Karpas-422 (cell line): Measurements from ENCODE around the gene STXBP2. TPM values are rescaled to one million over a fixed set of nuclear protein-coding genes. Genes with fewer than 3 reads are reported as not detected.

ENCODE experiments used
- DNase-seq: peaks from one replicate; pipeline ENCODE4 v3.0.0-alpha.2; 2015
- H2AFZ ChIP-seq: fragments of 200-600 bp; sonication (generic); 2 replicates; pipeline ENCODE4 v1.6.1; 2014; ENCODE audit warnings: antibody characterized with exemption, low read length, mixed read lengths
- H3K27ac ChIP-seq: fragments of 200-600 bp; sonication (generic); 2 replicates; pipeline ENCODE4 v1.5.1; 2014; ENCODE audit warnings: mild to moderate bottlenecking, low read length, moderate library complexity
- H3K27me3 ChIP-seq: fragments of 200-600 bp; sonication (generic); 2 replicates; pipeline ENCODE4 v1.6.1; 2014; ENCODE audit warnings: low read length, mixed read lengths
- H3K36me3 ChIP-seq: fragments of 200-600 bp; sonication (generic); 2 replicates; pipeline ENCODE4 v1.6.1; 2014; ENCODE audit warnings: low read length, mixed read lengths; ENCODE audit not compliant: insufficient read depth
- H3K4me1 ChIP-seq: fragments of 200-600 bp; sonication (generic); 2 replicates; pipeline ENCODE4 v1.6.1; 2014; ENCODE audit warnings: mild to moderate bottlenecking, low read length, mixed read lengths
- H3K4me2 ChIP-seq: fragments of 200-600 bp; sonication (generic); 2 replicates; pipeline ENCODE4 v1.6.1; 2014; ENCODE audit warnings: low read length, low read depth, mild to moderate bottlenecking; ENCODE audit not compliant: poor library complexity, severe bottlenecking
- H3K4me3 ChIP-seq: fragments of 200-600 bp; sonication (generic); 2 replicates; pipeline ENCODE4 v1.5.1; 2014; ENCODE audit warnings: mild to moderate bottlenecking, antibody characterized with exemption, low read length, mixed read lengths
- H3K79me2 ChIP-seq: fragments of 200-600 bp; sonication (generic); 2 replicates; pipeline ENCODE4 v1.6.1; 2014; ENCODE audit warnings: mild to moderate bottlenecking, low read length, mixed read lengths
- H3K9ac ChIP-seq: fragments of 200-600 bp; sonication (generic); 2 replicates; pipeline ENCODE4 v1.6.0; 2014; ENCODE audit warnings: low read length
- H3K9me2 ChIP-seq: fragments of 200-600 bp; sonication (generic), shearing (Covaris generic); replicated peaks from 2 replicates; pipeline ENCODE4 v1.6.0; 2014; ENCODE audit warnings: mild to moderate bottlenecking, low read length, moderate library complexity; ENCODE audit not compliant: insufficient read depth
- H3K9me3 ChIP-seq: fragments of 300-700, 200-600 bp; sonication (generic); 2 replicates; pipeline ENCODE4 v1.6.1; 2014; ENCODE audit warnings: low read length, mixed read lengths
- H4K20me1 ChIP-seq: fragments of 200-600 bp; sonication (generic); 2 replicates; pipeline ENCODE4 v1.6.1; 2014; ENCODE audit warnings: mild to moderate bottlenecking, antibody characterized with exemption, low read length, low read depth; ENCODE audit not compliant: insufficient read depth
- total RNA-seq: library from RNA; depleted of rRNA; stranded (reverse); fragments of >200 nt; shearing (Covaris generic); gene quantifications from 2 replicates; pipeline ENCODE4 v1.2.3, GENCODE V29; 2014; ENCODE audit warnings: low replicate concordance

Gene STXBP2
- total RNA-seq, 1 experiment from 2014 or later: 36.5 TPM

- Histone ChIP-seq H3K4me3 (no peak overlapping the region), H3K27me3 (no peaks in the 10 kb centered on the region), H3K27ac (no peak overlapping the region), H3K9ac (no peak overlapping the region), H2AFZ (no peak overlapping the region), H3K9me3 (no peaks in the 10 kb centered on the region), H4K20me1 (no peaks in the 10 kb centered on the region), H3K36me3 (no peaks in the 10 kb centered on the region), H3K4me2 (no peak overlapping the region), H3K9me2 (no peaks in the 10 kb centered on the region), H3K79me2 (peaks cover 27% of the 10 kb centered on the region), H3K4me1 (peaks cover 17% of the 10 kb centered on the region)
- DNase-seq: no peak
Measured at GRCh38 chr19:7635670-7636069, 1.2 kb upstream of the STXBP2 start.

GRCh38 chr19:7636317-7636690 is 606 bp upstream of the STXBP2 start:
- no peaks in the 10 kb centered on the region for H3K9me3 ChIP-seq
- no peak overlapping the region; the same call in 1 of the 2 replicates for H3K4me3 ChIP-seq
- no peak for DNase-seq
- H3K4me2 ChIP-seq: peak overlapping the region; percentile 36
- H3K27ac ChIP-seq: no peak overlapping the region
- H3K27me3 ChIP-seq: no peaks in the 10 kb centered on the region
- H3K79me2 ChIP-seq: peaks cover 21% of the 10 kb centered on the region
- no peaks in the 10 kb centered on the region for H4K20me1 ChIP-seq
- no peaks in the 10 kb centered on the region for H3K9me2 ChIP-seq
- H3K36me3 ChIP-seq: no peaks in the 10 kb centered on the region
- no peak overlapping the region for H3K9ac ChIP-seq
- H3K4me1 ChIP-seq: peaks cover 11% of the 10 kb centered on the region
- peak overlapping the region; percentile 54; the same call in 1 of the 2 replicates for H2AFZ ChIP-seq

GRCh38 chr19:7637374-7638256 is 705 bp downstream of the STXBP2 start:
- Histone ChIP-seq H3K9me3 (no peaks in the 10 kb centered on the region), H4K20me1 (no peaks in the 10 kb centered on the region), H3K9ac (peak overlapping the region; percentile 92), H3K4me1 (peaks cover 11% of the 10 kb centered on the region), H3K27me3 (no peaks in the 10 kb centered on the region), H3K4me2 (peak overlapping the region; percentile 67), H3K79me2 (peaks cover 20% of the 10 kb centered on the region), H3K27ac (peak overlapping the region; percentile 5; the same call in 1 of the 2 replicates), H3K36me3 (no peaks in the 10 kb centered on the region; the same call in 1 of the 2 replicates), H3K4me3 (peak overlapping the region; percentile 92), H3K9me2 (no peaks in the 10 kb centered on the region), H2AFZ (peak overlapping the region; percentile 42; the same call in 1 of the 2 replicates)
- DNase-seq: peak; percentile 60

DNA sequence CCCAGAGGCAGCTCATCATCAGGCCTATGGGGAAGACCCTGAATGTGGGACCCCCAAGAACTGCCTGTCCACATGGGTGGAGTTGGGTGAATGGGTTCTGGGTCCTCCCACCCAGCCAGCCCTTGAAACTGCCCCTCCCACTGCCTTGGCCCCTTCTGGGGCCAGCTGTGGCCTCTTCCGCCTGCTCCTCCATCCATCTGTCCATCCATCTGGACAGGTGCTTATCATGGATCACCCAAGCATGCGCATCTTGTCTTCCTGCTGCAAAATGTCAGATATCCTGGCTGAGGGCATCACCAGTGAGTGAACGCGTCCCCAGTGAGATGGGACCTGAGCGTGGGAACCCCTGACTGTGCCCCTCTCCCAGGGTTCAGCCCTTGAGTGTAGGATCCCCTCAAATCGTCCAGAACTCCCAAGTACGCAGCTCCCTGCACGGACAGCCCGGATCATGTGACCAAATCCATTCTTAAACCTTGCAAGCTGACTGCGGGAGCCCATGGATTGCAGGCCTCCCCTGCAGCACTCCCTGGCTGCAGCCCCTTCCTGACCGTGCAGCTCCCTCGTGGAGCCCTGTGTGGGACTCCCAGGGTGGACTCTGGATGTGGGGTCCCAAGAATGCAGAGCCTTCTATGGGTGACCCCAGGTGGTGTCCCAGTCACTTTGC is 2.0 kb downstream of the STXBP2 start:
- H3K4me2 ChIP-seq: no peak overlapping the region

DNA sequence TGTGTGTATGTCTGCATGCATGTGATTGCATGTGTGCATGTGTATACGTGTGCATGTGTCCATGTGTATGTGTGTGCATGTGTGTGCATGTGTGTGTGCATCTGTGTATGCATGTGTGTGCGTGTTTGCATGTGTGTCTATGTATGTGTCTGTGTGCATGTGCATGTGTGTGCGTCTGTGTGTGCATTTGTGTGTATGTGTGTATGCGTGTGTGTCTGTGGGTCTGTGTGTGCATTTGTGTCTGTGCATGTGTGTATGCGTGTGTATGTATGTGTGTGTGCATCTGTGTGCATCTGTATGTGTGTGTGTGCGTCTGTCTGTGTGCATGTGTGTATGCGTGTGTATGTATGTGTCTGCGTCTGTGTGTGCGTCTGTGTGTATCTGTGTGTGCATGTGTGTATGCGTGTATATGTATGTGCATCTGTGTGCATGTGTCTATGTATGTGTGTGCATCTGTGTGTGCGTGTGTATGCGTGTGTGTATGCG is 3.0 kb downstream of the STXBP2 start:
- no peak overlapping the region for H3K4me3 ChIP-seq
- H3K4me2 ChIP-seq: no peak overlapping the region
- H3K27me3 ChIP-seq: no peaks in the 10 kb centered on the region
- no peak overlapping the region for H2AFZ ChIP-seq
- H3K79me2 ChIP-seq: peaks cover 20% of the 10 kb centered on the region
- no peak overlapping the region for H3K27ac ChIP-seq
- no peaks in the 10 kb centered on the region; the same call in 1 of the 2 replicates for H3K36me3 ChIP-seq
- no peak for DNase-seq
- H4K20me1 ChIP-seq: no peaks in the 10 kb centered on the region; the same call in 1 of the 2 replicates
- no peaks in the 10 kb centered on the region for H3K9me3 ChIP-seq
- H3K4me1 ChIP-seq: peaks cover 11% of the 10 kb centered on the region
- H3K9me2 ChIP-seq: no peaks in the 10 kb centered on the region
- H3K9ac ChIP-seq: no peak overlapping the region

More for the DNA sequence above, 2.0 kb downstream of the STXBP2 start:
- peaks cover 20% of the 10 kb centered on the region for H3K79me2 ChIP-seq
- no peaks in the 10 kb centered on the region for H4K20me1 ChIP-seq
- no peaks in the 10 kb centered on the region; the same call in 1 of the 2 replicates for H3K36me3 ChIP-seq
- H3K9ac ChIP-seq: no peak overlapping the region
- no peak for DNase-seq
- H3K9me3 ChIP-seq: no peaks in the 10 kb centered on the region
- no peak overlapping the region for H3K4me3 ChIP-seq
- no peaks in the 10 kb centered on the region for H3K27me3 ChIP-seq
- no peak overlapping the region for H2AFZ ChIP-seq
- peaks cover 11% of the 10 kb centered on the region for H3K4me1 ChIP-seq
- H3K27ac ChIP-seq: no peak overlapping the region
- H3K9me2 ChIP-seq: no peaks in the 10 kb centered on the region

GRCh38 chr19:7640803-7641202 is 3.9 kb downstream of the STXBP2 start:
- Histone ChIP-seq H3K27ac (no peak overlapping the region), H3K36me3 (no peaks in the 10 kb centered on the region; the same call in 1 of the 2 replicates)

DNA sequence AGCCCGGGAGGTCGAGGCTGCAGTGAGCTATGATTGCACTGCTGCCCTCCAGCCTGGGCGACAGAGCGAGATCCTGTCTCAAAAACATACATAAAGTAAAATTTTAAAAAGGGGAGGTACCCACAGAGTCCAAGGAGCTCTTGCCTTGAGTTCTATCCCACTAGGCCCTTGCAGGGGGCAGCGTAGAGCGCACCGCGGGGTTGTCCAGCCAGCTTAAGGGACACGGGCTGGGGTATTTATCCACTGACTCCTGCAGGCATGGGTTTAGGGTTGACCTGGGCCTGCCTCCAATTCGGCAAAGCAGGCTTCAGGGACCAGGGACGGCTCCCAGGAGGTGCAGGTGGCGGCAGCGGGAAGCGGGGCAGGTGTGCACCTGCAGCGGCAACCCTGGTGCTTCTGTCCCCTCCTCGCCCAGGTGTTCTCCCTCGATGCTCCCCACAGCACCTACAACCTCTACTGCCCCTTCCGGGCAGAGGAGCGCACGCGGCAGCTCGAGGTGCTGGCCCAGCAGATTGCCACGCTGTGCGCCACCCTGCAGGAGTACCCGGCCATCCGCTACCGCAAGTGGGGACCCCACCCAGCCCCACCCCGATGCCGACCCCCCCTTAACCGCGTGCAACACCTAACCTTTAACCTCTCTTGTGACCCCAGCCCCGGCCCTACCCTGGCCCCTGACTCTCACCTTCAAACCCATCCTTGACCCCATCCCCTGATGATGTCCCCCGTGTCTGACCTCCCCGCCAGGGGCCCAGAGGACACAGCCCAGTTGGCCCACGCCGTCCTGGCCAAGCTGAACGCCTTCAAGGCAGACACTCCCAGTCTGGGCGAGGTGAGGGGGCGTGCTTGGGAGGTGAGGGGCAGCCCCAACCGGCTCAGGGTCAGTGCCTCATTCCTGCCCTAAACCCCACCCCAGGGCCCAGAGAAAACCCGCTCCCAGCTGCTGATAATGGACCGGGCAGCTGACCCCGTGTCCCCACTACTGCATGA is 4.7 kb downstream of the STXBP2 start:
- Histone ChIP-seq H3K9me3 (no peaks in the 10 kb centered on the region), H3K4me2 (no peak overlapping the region), H3K9ac (no peak overlapping the region), H3K79me2 (peaks cover 20% of the 10 kb centered on the region), H2AFZ (no peak overlapping the region), H3K36me3 (no peaks in the 10 kb centered on the region; the same call in 1 of the 2 replicates), H3K27me3 (no peaks in the 10 kb centered on the region), H3K27ac (no peak overlapping the region), H3K4me3 (no peak overlapping the region), H3K4me1 (peaks cover 10% of the 10 kb centered on the region), H3K9me2 (no peaks in the 10 kb centered on the region), H4K20me1 (no peaks in the 10 kb centered on the region; the same call in 1 of the 2 replicates)
- DNase-seq: no peak

More at GRCh38 chr19:7640803-7641202, 3.9 kb downstream of the STXBP2 start:
- no peaks in the 10 kb centered on the region for H3K9me2 ChIP-seq
- H3K4me1 ChIP-seq: peaks cover 11% of the 10 kb centered on the region
- H3K79me2 ChIP-seq: peaks cover 20% of the 10 kb centered on the region
- no peak for DNase-seq
- H3K27me3 ChIP-seq: no peaks in the 10 kb centered on the region
- no peak overlapping the region for H3K9ac ChIP-seq
- H3K4me3 ChIP-seq: no peak overlapping the region
- no peak overlapping the region for H3K4me2 ChIP-seq
- no peaks in the 10 kb centered on the region for H3K9me3 ChIP-seq
- no peaks in the 10 kb centered on the region; the same call in 1 of the 2 replicates for H4K20me1 ChIP-seq
- no peak overlapping the region for H2AFZ ChIP-seq
